Measurements from ENCODE around the gene GSTO2.
"Not testable (repeated sequence)": the region's sequence is repeated elsewhere in the genome, so short reads cannot be mapped to it uniquely, and the experiment has no call there.

The GSTO2 gene

GRCh38 chr10:104268713-104269645 is at the start of gene GSTO2:
Gene GSTO2, plus strand, starts transcription at chr10:104269184. Its CDS starts 5,732 bp downstream, at chr10:104274916.
- DNase-seq, result peak; percentile 96 to 98

GRCh38 chr10:104220522-104220921 is 48.5 kb upstream of the GSTO2 start:
- DNase-seq, result no peak

GRCh38 chr10:104223304-104223703 is 45.7 kb upstream of the GSTO2 start:
- DNase-seq, result no peak

GRCh38 chr10:104230490-104230889 is 38.5 kb upstream of the GSTO2 start:
- no peak for DNase-seq

- peak; percentile 99 for DNase-seq
These were observed 37.0 kb upstream of the GSTO2 start, which contains the start of gene CFAP43 for GRCh38 chr10:104231784-104232612. Gene CFAP43, minus strand, starts transcription at chr10:104232364. Its CDS starts 118 bp downstream, at chr10:104232246.

GRCh38 chr10:104232613-104233102 is 36.3 kb upstream of the GSTO2 start:
- no peak for DNase-seq

- no peak for DNase-seq
These were observed 35.2 kb upstream of the GSTO2 start for GRCh38 chr10:104233817-104234216.

GRCh38 chr10:104234934-104235333 is 34.0 kb upstream of the GSTO2 start:
- DNase-seq, result no peak

GRCh38 chr10:104235801-104236200 is 33.2 kb upstream of the GSTO2 start:
- DNase-seq, result no peak

GRCh38 chr10:104240078-104240477 is 28.9 kb upstream of the GSTO2 start:
- DNase-seq, result no peak

GRCh38 chr10:104242545-104242944 is 26.4 kb upstream of the GSTO2 start:
- DNase-seq, result no peak

- DNase-seq, result not testable (repeated sequence)
These were observed 26.0 kb upstream of the GSTO2 start for GRCh38 chr10:104243009-104243408.

GRCh38 chr10:104243512-104243911 is 25.5 kb upstream of the GSTO2 start:
- no peak for DNase-seq

GRCh38 chr10:104245066-104245632 is 23.8 kb upstream of the GSTO2 start:
- DNase-seq, result no peak

- DNase-seq, result no peak
These were observed 22.0 kb upstream of the GSTO2 start for GRCh38 chr10:104246976-104247375.

- DNase-seq, result no peak
These were observed 21.4 kb upstream of the GSTO2 start for GRCh38 chr10:104247513-104248146.

GRCh38 chr10:104248931-104249330 is 20.1 kb upstream of the GSTO2 start:
- DNase-seq, result not testable (repeated sequence)

- DNase-seq, result no peak
These were observed 18.6 kb upstream of the GSTO2 start for GRCh38 chr10:104250371-104250770.

GRCh38 chr10:104251443-104251842 is 17.5 kb upstream of the GSTO2 start:
- DNase-seq, result no peak

- no peak for DNase-seq
These were observed 16.6 kb upstream of the GSTO2 start for GRCh38 chr10:104252368-104252767.

GRCh38 chr10:104253106-104253505 is 15.9 kb upstream of the GSTO2 start:
- DNase-seq, result no peak

GRCh38 chr10:104253606-104254410 is 15.2 kb upstream of the GSTO2 start:
- DNase-seq, result no peak

Measured in activated CD4-positive, alpha-beta T cell treated with anti-CD3 and anti-CD28 coated beads, Interleukin-2, amount 50 U/mL, for 48 hours (primary cell).